SK-N-SH treated with all-trans-retinoic acid at 6 μM for 48 hours (cell line): Measurements from ENCODE around the gene PDK1.

Experiments used
- ATAC-seq: fragments of 200-7000 bp; cut with Tn5 transposase; 3 replicates; pipeline ENCODE4 v1.9.1; 2020; ENCODE audit warnings: mild to moderate bottlenecking, moderate library complexity
- ARNTL ChIP-seq: fragments of 450-650 bp; formaldehyde crosslinking; IDR thresholded peaks from 2 replicates; pipeline ENCODE4 v1.5.0; 2020; ENCODE audit warnings: low read depth, mild to moderate bottlenecking, moderate library complexity, borderline replicate concordance
- BACH2 ChIP-seq: fragments of 250-450 bp; sonication (Bioruptor Pico); IDR thresholded peaks from 2 replicates; pipeline ENCODE4 v1.9.0; 2021; ENCODE audit warnings: mild to moderate bottlenecking, borderline replicate concordance
- CREB5 ChIP-seq: fragments of 250-450 bp; sonication (Bioruptor Pico); IDR thresholded peaks from 2 replicates; pipeline ENCODE4 v1.5.1; 2020; ENCODE audit warnings: low read depth, mild to moderate bottlenecking, moderate library complexity
- CSDC2 ChIP-seq: fragments of 250-450 bp; sonication (Bioruptor Pico); IDR thresholded peaks from 2 replicates; pipeline ENCODE4 v1.5.0; 2020; ENCODE audit warnings: mild to moderate bottlenecking, moderate library complexity
- ESRRG ChIP-seq: fragments of 250-450 bp; sonication (Bioruptor Pico); IDR thresholded peaks from 2 replicates; pipeline ENCODE4 v1.6.1; 2021; ENCODE audit warnings: mild to moderate bottlenecking
- GLIS3 ChIP-seq: fragments of 250-450 bp; sonication (Bioruptor Pico); IDR thresholded peaks from 2 replicates; pipeline ENCODE4 v1.5.0; 2020; ENCODE audit warnings: mild to moderate bottlenecking, moderate library complexity
- PPARA ChIP-seq: fragments of 250-450 bp; sonication (Bioruptor Pico); IDR thresholded peaks from 2 replicates; pipeline ENCODE4 v1.5.0; 2020; ENCODE audit warnings: mild to moderate bottlenecking, borderline replicate concordance
- RARB ChIP-seq: fragments of 250-450 bp; sonication (Bioruptor Pico); IDR thresholded peaks from 2 replicates; pipeline ENCODE4 v1.8.0; 2021; ENCODE audit warnings: mild to moderate bottlenecking, moderate library complexity
- SNAI2 ChIP-seq: fragments of 250-450 bp; sonication (Bioruptor Pico); IDR thresholded peaks from 2 replicates; pipeline ENCODE4 v1.5.0; 2020; ENCODE audit warnings: mild to moderate bottlenecking, moderate library complexity
- TCF4 ChIP-seq: fragments of 250-450 bp; sonication (Bioruptor Pico); IDR thresholded peaks from 2 replicates; pipeline ENCODE4 v1.8.0; 2021; ENCODE audit warnings: mild to moderate bottlenecking, moderate library complexity, borderline replicate concordance
- TOX ChIP-seq: fragments of 250-450 bp; sonication (Bioruptor Pico); IDR thresholded peaks from 2 replicates; pipeline ENCODE4 v1.8.0; 2021; ENCODE audit warnings: mild to moderate bottlenecking, moderate library complexity, borderline replicate concordance
- ZC3H10 ChIP-seq: fragments of 250-450 bp; sonication (Bioruptor Pico); IDR thresholded peaks from 2 replicates; pipeline ENCODE4 v1.5.1; 2021; ENCODE audit warnings: mild to moderate bottlenecking, moderate library complexity
- ZFP3 ChIP-seq: fragments of 250-450 bp; sonication (Bioruptor Pico); IDR thresholded peaks from 2 replicates; pipeline ENCODE4 v1.5.0; 2020; ENCODE audit warnings: mild to moderate bottlenecking, moderate library complexity
- ZFP30 ChIP-seq: fragments of 450-650 bp; formaldehyde crosslinking; IDR thresholded peaks from 2 replicates; pipeline ENCODE4 v1.5.0; 2022; ENCODE audit warnings: mild to moderate bottlenecking, moderate library complexity
- ZNF565 ChIP-seq: fragments of 450-650 bp; formaldehyde crosslinking; conservative IDR thresholded peaks from 2 replicates; pipeline ENCODE4 v1.5.0; 2020; ENCODE audit warnings: low read depth, mild to moderate bottlenecking, moderate library complexity
- ZNF70 ChIP-seq: fragments of 450-650 bp; formaldehyde crosslinking; IDR thresholded peaks from 2 replicates; pipeline ENCODE4 v1.5.0; 2020; ENCODE audit warnings: mild to moderate bottlenecking, moderate library complexity
- ZNF8 ChIP-seq: fragments of 450-650 bp; formaldehyde crosslinking; IDR thresholded peaks from 2 replicates; pipeline ENCODE4 v1.5.0; 2020; ENCODE audit warnings: mild to moderate bottlenecking, moderate library complexity
- TF ChIP-seq, protein P1 (sequence below): fragments of 250-450 bp; sonication (Bioruptor Pico); IDR thresholded peaks from 2 replicates; pipeline ENCODE4 v1.8.0; 2020; ENCODE audit warnings: mild to moderate bottlenecking, moderate library complexity, borderline replicate concordance
- TF ChIP-seq, protein P2 (sequence below): fragments of 250-450 bp; sonication (Bioruptor Pico); IDR thresholded peaks from 2 replicates; pipeline ENCODE4 v1.5.0; 2020; ENCODE audit warnings: mild to moderate bottlenecking, moderate library complexity
- TF ChIP-seq, protein P3 (sequence below): fragments of 250-450 bp; sonication (Bioruptor Pico); IDR thresholded peaks from 2 replicates; pipeline ENCODE4 v1.8.0; 2021; ENCODE audit warnings: low read depth, mild to moderate bottlenecking, moderate library complexity, borderline replicate concordance

The PDK1 gene

DNA sequence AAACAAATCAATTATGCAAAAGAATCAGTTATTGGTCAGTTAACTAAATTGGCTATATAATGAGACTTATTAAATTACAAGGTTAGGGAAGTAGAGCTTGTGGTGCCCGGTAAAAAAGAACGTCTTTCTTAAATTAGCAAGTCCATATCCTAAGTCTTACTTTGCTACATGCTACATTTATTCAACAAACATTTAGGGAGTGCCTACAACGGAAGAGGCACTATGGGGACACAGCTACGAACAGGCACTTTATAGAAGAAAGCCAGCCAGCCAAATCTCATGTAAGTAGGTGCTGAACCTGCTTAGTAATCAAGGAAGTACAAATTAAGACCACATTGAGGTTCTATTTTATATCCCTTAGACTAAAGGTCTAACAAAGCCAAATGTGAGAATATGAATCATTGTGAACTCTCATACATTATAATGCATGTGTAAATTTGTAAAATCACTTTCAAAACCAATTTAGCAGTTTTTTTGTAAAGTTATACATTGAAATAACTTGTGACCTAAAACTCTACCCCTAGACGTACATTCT, 59.9 kb downstream of the PDK1 start (continued):
- TF ChIP-seq ARNTL (no peak), ZFP3 (CRISPR knock-in tag) (no peak), ZNF565 (CRISPR knock-in tag) (no peak), GLIS3 (CRISPR knock-in tag) (no peak), ZNF70 (no peak), PPARA (CRISPR knock-in tag) (no peak), TCF4 (CRISPR knock-in tag) (no peak), BACH2 (CRISPR knock-in tag) (no peak), ZNF8 (CRISPR knock-in tag) (no peak), ZFP30 (CRISPR knock-in tag) (no peak), SNAI2 (CRISPR knock-in tag) (no peak), RARB (CRISPR knock-in tag) (no peak)
- TF ChIP-seq, protein P1, sequence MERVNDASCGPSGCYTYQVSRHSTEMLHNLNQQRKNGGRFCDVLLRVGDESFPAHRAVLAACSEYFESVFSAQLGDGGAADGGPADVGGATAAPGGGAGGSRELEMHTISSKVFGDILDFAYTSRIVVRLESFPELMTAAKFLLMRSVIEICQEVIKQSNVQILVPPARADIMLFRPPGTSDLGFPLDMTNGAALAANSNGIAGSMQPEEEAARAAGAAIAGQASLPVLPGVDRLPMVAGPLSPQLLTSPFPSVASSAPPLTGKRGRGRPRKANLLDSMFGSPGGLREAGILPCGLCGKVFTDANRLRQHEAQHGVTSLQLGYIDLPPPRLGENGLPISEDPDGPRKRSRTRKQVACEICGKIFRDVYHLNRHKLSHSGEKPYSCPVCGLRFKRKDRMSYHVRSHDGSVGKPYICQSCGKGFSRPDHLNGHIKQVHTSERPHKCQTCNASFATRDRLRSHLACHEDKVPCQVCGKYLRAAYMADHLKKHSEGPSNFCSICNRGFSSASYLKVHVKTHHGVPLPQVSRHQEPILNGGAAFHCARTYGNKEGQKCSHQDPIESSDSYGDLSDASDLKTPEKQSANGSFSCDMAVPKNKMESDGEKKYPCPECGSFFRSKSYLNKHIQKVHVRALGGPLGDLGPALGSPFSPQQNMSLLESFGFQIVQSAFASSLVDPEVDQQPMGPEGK (CRISPR knock-in tag), result no peak

DNA sequence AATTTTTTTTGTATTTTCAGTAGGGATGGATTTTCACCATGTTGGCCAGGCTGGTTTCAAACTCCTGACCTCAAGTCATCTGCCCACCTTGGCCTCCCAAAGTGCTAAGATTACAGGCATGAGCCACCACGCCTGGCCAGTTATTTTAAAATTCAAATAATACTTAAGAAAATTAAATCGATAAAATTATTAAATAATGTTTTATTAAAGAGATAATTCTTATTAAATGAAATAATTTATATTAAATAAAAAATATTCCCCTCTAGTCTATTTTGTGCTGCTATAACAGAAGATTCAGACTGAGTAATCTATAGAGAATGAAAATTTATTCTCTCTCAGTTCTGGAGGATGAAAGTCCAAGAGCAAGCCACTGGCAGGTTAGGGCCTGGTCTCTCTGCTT, 61.2 kb downstream of the PDK1 start:
- no peak for ATAC-seq
- TF ChIP-seq, protein P2, sequence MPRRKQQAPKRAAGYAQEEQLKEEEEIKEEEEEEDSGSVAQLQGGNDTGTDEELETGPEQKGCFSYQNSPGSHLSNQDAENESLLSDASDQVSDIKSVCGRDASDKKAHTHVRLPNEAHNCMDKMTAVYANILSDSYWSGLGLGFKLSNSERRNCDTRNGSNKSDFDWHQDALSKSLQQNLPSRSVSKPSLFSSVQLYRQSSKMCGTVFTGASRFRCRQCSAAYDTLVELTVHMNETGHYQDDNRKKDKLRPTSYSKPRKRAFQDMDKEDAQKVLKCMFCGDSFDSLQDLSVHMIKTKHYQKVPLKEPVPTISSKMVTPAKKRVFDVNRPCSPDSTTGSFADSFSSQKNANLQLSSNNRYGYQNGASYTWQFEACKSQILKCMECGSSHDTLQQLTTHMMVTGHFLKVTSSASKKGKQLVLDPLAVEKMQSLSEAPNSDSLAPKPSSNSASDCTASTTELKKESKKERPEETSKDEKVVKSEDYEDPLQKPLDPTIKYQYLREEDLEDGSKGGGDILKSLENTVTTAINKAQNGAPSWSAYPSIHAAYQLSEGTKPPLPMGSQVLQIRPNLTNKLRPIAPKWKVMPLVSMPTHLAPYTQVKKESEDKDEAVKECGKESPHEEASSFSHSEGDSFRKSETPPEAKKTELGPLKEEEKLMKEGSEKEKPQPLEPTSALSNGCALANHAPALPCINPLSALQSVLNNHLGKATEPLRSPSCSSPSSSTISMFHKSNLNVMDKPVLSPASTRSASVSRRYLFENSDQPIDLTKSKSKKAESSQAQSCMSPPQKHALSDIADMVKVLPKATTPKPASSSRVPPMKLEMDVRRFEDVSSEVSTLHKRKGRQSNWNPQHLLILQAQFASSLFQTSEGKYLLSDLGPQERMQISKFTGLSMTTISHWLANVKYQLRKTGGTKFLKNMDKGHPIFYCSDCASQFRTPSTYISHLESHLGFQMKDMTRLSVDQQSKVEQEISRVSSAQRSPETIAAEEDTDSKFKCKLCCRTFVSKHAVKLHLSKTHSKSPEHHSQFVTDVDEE (CRISPR knock-in tag), result no peak
- TF ChIP-seq ZNF565 (CRISPR knock-in tag) (no peak), ARNTL (no peak), CREB5 (CRISPR knock-in tag) (no peak), ESRRG (CRISPR knock-in tag) (no peak), BACH2 (CRISPR knock-in tag) (no peak), SNAI2 (CRISPR knock-in tag) (no peak), CSDC2 (CRISPR knock-in tag) (no peak), ZC3H10 (CRISPR knock-in tag) (no peak), ZFP30 (CRISPR knock-in tag) (no peak), PPARA (CRISPR knock-in tag) (no peak), TOX (CRISPR knock-in tag) (no peak), ZNF70 (no peak)
- TF ChIP-seq, protein P1 (CRISPR knock-in tag), result no peak
- TF ChIP-seq, protein P3, sequence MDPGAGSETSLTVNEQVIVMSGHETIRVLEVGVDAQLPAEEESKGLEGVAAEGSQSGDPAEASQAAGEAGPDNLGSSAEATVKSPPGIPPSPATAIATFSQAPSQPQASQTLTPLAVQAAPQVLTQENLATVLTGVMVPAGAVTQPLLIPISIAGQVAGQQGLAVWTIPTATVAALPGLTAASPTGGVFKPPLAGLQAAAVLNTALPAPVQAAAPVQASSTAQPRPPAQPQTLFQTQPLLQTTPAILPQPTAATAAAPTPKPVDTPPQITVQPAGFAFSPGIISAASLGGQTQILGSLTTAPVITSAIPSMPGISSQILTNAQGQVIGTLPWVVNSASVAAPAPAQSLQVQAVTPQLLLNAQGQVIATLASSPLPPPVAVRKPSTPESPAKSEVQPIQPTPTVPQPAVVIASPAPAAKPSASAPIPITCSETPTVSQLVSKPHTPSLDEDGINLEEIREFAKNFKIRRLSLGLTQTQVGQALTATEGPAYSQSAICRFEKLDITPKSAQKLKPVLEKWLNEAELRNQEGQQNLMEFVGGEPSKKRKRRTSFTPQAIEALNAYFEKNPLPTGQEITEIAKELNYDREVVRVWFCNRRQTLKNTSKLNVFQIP (CRISPR knock-in tag), result no peak
